Spleen (tissue), 11 donors: ENCODE measurements around the gene PIK3C2G. TPM values are rescaled to one million over a fixed set of nuclear protein-coding genes. Genes with fewer than 3 reads are reported as not detected.

Source experiments
- DNase-seq: peaks from one replicate; pipeline ENCODE4 v3.0.0-alpha.2; 2020
- H3K27ac ChIP-seq, 8 donors: fragments of 200-600 bp; sonication (generic) in 7 of 8; 1 replicate in 4 of 8; 2 replicates in 4 of 8; pipeline versions ENCODE4 v1.5.0 to v1.8.0; 2016 to 2021; ENCODE audit warnings: inconsistent platforms in 4 of 8, mild to moderate bottlenecking in 4 of 8, moderate library complexity in 1 of 8
- H3K27me3 ChIP-seq, 7 donors: fragments of 200-600 bp; sonication (generic) in 6 of 7; replicated peaks in 1 of 7; 1 replicate in 4 of 7; 2 replicates in 3 of 7; pipeline versions ENCODE4 v1.5.0 to v1.8.0; 2016 to 2021; ENCODE audit warnings: inconsistent platforms in 3 of 7, mild to moderate bottlenecking in 1 of 7
- H3K36me3 ChIP-seq, 6 donors: fragments of 200-600 bp; sonication (generic) in 5 of 6; 1 replicate in 4 of 6; 2 replicates in 2 of 6; pipeline versions ENCODE4 v1.5.0 to v1.8.0; 2016 to 2021; ENCODE audit warnings: inconsistent platforms in 2 of 6
- H3K4me1 ChIP-seq, 6 donors: fragments of 200-600 bp; sonication (generic) in 5 of 6; 1 replicate in 3 of 6; 2 replicates in 3 of 6; pipeline versions ENCODE4 v1.5.0 to v1.8.0; 2016 to 2021; ENCODE audit warnings: inconsistent platforms in 3 of 6
- H3K4me3 ChIP-seq, 8 donors: fragments of 200-600 bp; sonication (generic) in 7 of 8; 1 replicate in 4 of 8; 2 replicates in 4 of 8; pipeline versions ENCODE4 v1.5.0 to v1.8.0; 2016 to 2021; ENCODE audit warnings: inconsistent platforms in 4 of 8, mild to moderate bottlenecking in 4 of 8, moderate library complexity in 2 of 8
- H3K9me3 ChIP-seq, 8 donors: fragments of 200-600 bp; sonication (generic) in 7 of 8; 1 replicate in 4 of 8; 2 replicates in 4 of 8; pipeline versions ENCODE4 v1.5.0 to v1.8.0; 2016 to 2021; ENCODE audit warnings: inconsistent platforms in 4 of 8
- CTCF ChIP-seq, 11 experiments: fragments of 200-600 bp in 7 of 11; fragments of 450-650 bp in 4 of 11; sonication (generic) in 4 of 11; IDR thresholded peaks in 8 of 11; conservative IDR thresholded peaks in 3 of 11; 1 replicate in 7 of 11; 2 replicates in 4 of 11; pipeline versions ENCODE4 v1.4.0 to v1.8.0; 2016 to 2021; ENCODE audit warnings: antibody characterized with exemption in 11 of 11, inconsistent platforms in 4 of 11, mild to moderate bottlenecking in 1 of 11
- POLR2A ChIP-seq, 3 donors: fragments of 450-650 bp; IDR thresholded peaks; one replicate each; pipeline ENCODE4 v1.5.1; 2017; ENCODE audit warnings: antibody characterized with exemption in 3 of 3, mild to moderate bottlenecking in 1 of 3
- POLR2AphosphoS5 ChIP-seq, 3 donors: sonication (generic); formaldehyde crosslinking; IDR thresholded peaks; one replicate each; pipeline ENCODE4 v1.5.1; 2017; ENCODE audit warnings: antibody characterized with exemption in 3 of 3
- WGBS, 5 donors: extraction: QIAGEN DNeasy Blood & Tissue Kit in 3 of 5; methylation state at CpG; one replicate each; pipeline versions ENCODE4 v1.1.5 to v1.1.7; 2013 to 2018; 5-methylcytosine and 5-hydroxymethylcytosine counted together
- intact Hi-C: fragments of 100-400 bp; cut with DNase I; formaldehyde crosslinking; loops from one replicate; pipeline ENCODE4 v1.15.0; 2023; ENCODE audit warnings: low total_unique reads
- polyA plus RNA-seq, 3 donors: library from polyadenylated mRNA; stranded (reverse); fragments of 200-250 nt; gene quantifications; one replicate each; pipeline ENCODE4 v1.2.1, GENCODE V29; 2013
- total RNA-seq, 7 donors: library from RNA; depleted of rRNA in 3 of 7; stranded (reverse); fragments of >200 nt in 3 of 7; fragmentation: NEBNext Ultra II Directional in 4 of 7; extraction: Animal tissue kit (Norgen Biotek cat#: 25700) in 4 of 7; gene quantifications; one replicate each; pipeline versions ENCODE4 v1.1.0 to v1.2.1, GENCODE V29; 2016 to 2021
- donor health status: healthy with polysubstance abuse.
- donor health status: DM: no; HTN: no; CAD: no; lungs with moderate emphysema.
- donor health status: DM: no; HTN: no; CAD: no.
- donor health status: Bipolar disorder and iron deficiency.
- donor health status: healthy.
- donor health status: DM: no; HTN: no; CAD: no.
- donor health status: DM: yes; HTN: yes; CAD: no.

PIK3C2G gene
- total and polyA plus RNA-seq, 10 donors = not detected

- TF ChIP-seq POLR2A (IDR thresholded peaks at IDR 0.05) = no peak
- TF ChIP-seq CTCF (IDR thresholded peaks at IDR 0.05 in 8 of 11, conservative IDR thresholded peaks at IDR 0.05 in 3 of 11) = no peak
- TF ChIP-seq POLR2AphosphoS5 (IDR thresholded peaks at IDR 0.05) = no peak
- Histone ChIP-seq H3K4me1 (no peaks in the 10 kb centered on the region), H3K27ac (no peak overlapping the region), H3K9me3 (peaks cover 0 to 70% (median 57%) of the 10 kb centered on the region in 8 donors), H3K36me3 (no peaks in the 10 kb centered on the region), H3K27me3 (no peaks in the 10 kb centered on the region), H3K4me3 (no peak overlapping the region)
- intact Hi-C loops = no loop called here
- DNase-seq = no peak
These were observed 397.5 kb downstream of the PIK3C2G start for GRCh38 chr12:18658829-18659228.

GRCh38 chr12:18676141-18676540 is 414.8 kb downstream of the PIK3C2G start:
- no peak for TF ChIP-seq CTCF (IDR thresholded peaks at IDR 0.05 in 8 of 11, conservative IDR thresholded peaks at IDR 0.05 in 3 of 11)
- no peak for TF ChIP-seq POLR2AphosphoS5 (IDR thresholded peaks at IDR 0.05)
- no peak for TF ChIP-seq POLR2A (IDR thresholded peaks at IDR 0.05)
- intact Hi-C loops = no loop called here
- Histone ChIP-seq H3K4me1 (no peaks in the 10 kb centered on the region), H3K27me3 (no peaks in the 10 kb centered on the region), H3K9me3 (peaks cover 0 to 4% (median 0%) of the 10 kb centered on the region in 8 donors), H3K4me3 (no peak overlapping the region), H3K36me3 (no peaks in the 10 kb centered on the region), H3K27ac (no peak overlapping the region)
- no peak for DNase-seq

GRCh38 chr12:18676996-18677588 is 415.8 kb downstream of the PIK3C2G start:
- no peaks in the 10 kb centered on the region for H3K27me3 ChIP-seq
- H3K4me3 ChIP-seq = no peak overlapping the region
- 75 to 88% (median 84%) methylated on average over 5 of the region's 5 CpGs for WGBS, 5 donors
- H3K36me3 ChIP-seq = no peaks in the 10 kb centered on the region
- no peaks in the 10 kb centered on the region for H3K4me1 ChIP-seq
- no peak for DNase-seq
- TF ChIP-seq POLR2AphosphoS5 (IDR thresholded peaks at IDR 0.05) (no peak), CTCF (IDR thresholded peaks at IDR 0.05 in 8 of 11, conservative IDR thresholded peaks at IDR 0.05 in 3 of 11) (no peak), POLR2A (IDR thresholded peaks at IDR 0.05) (no peak)
- no peaks in the 10 kb centered on the region for H3K9me3 ChIP-seq
- H3K27ac ChIP-seq = no peak overlapping the region
- intact Hi-C loops = no loop called here

GRCh38 chr12:18681818-18682217 is 420.5 kb downstream of the PIK3C2G start:
- Histone ChIP-seq H3K9me3 (no peaks in the 10 kb centered on the region), H3K4me1 (no peaks in the 10 kb centered on the region), H3K4me3 (no peak overlapping the region), H3K27me3 (no peaks in the 10 kb centered on the region), H3K27ac (no peak overlapping the region), H3K36me3 (no peaks in the 10 kb centered on the region)
- intact Hi-C loops = no loop called here
- DNase-seq = no peak
- no peak for TF ChIP-seq POLR2AphosphoS5 (IDR thresholded peaks at IDR 0.05)
- WGBS, 5 donors = 51 to 79% (median 73%) methylated on average over 3 of the region's 3 CpGs
